CD4-positive, alpha-beta T cell treated with Interleukin-10 for 1 hour (primary cell): ENCODE results near the gene CRTC1.
A peak's percentile ranks its signal among the peaks of the same experiment; 100 is the strongest.

Source experiments
- DNase-seq: peaks from one replicate; pipeline ENCODE4 v3.0.0-alpha.2; 2020

The CRTC1 gene

GRCh38 chr19:18788529-18789421 lies 105.3 kb downstream of the CRTC1 start:
- DNase-seq: no peak

- DNase-seq: no peak
Observed at GRCh38 chr19:18789422-18789869, 106.0 kb downstream of the CRTC1 start.

GRCh38 chr19:18789883-18790565 lies 106.5 kb downstream of the CRTC1 start:
- DNase-seq: peak; percentile 38

- no peak for DNase-seq
Observed at GRCh38 chr19:18790566-18791314, 107.3 kb downstream of the CRTC1 start, which contains the start of gene COMP. Gene COMP, minus strand, starts transcription at chr19:18791305. Its CDS starts 36 bp downstream, at chr19:18791269.

GRCh38 chr19:18791315-18791678 lies 107.8 kb downstream of the CRTC1 start:
- no peak for DNase-seq

GRCh38 chr19:18792661-18793060 lies 109.2 kb downstream of the CRTC1 start:
- DNase-seq: no peak

GRCh38 chr19:18793144-18794028 lies 109.9 kb downstream of the CRTC1 start:
- DNase-seq: no peak

GRCh38 chr19:18794029-18794313 lies 110.5 kb downstream of the CRTC1 start:
- DNase-seq: no peak

GRCh38 chr19:18794692-18795091 lies 111.2 kb downstream of the CRTC1 start:
- no peak for DNase-seq

GRCh38 chr19:18795540-18795939 lies 112.1 kb downstream of the CRTC1 start:
- no peak for DNase-seq

- no peak for DNase-seq
Observed at GRCh38 chr19:18796239-18796638, 112.8 kb downstream of the CRTC1 start.

- DNase-seq: no peak
Observed at GRCh38 chr19:18798384-18799352, 115.2 kb downstream of the CRTC1 start.

GRCh38 chr19:18799389-18799970 lies 116.0 kb downstream of the CRTC1 start:
- DNase-seq: no peak

- DNase-seq: no peak
Observed at GRCh38 chr19:18800079-18800478, 116.6 kb downstream of the CRTC1 start.

- DNase-seq: no peak
Observed at GRCh38 chr19:18800636-18801035, 117.2 kb downstream of the CRTC1 start.

- no peak for DNase-seq
Observed at GRCh38 chr19:18802354-18802753, 118.9 kb downstream of the CRTC1 start.

GRCh38 chr19:18803550-18804138 lies 120.2 kb downstream of the CRTC1 start:
- DNase-seq: no peak

GRCh38 chr19:18804139-18804601 lies 120.7 kb downstream of the CRTC1 start:
- DNase-seq: no peak

- no peak for DNase-seq
Observed at GRCh38 chr19:18804643-18805042, 121.2 kb downstream of the CRTC1 start.

- no peak for DNase-seq
Observed at GRCh38 chr19:18807861-18808331, 124.4 kb downstream of the CRTC1 start.
